SH-SY5Y (cell line): ENCODE measurements around the gene ALB.

Experiments
- GATA2 ChIP-seq: IDR thresholded peaks from 2 replicates; pipeline ENCODE4 v1.6.1; 2011; ENCODE audit warnings: mild to moderate bottlenecking, low read depth, low read length
- GATA3 ChIP-seq: IDR thresholded peaks from 2 replicates; pipeline ENCODE4 v1.6.1; 2011; ENCODE audit warnings: low read depth, mild to moderate bottlenecking, low read length, moderate library complexity

- TF ChIP-seq GATA2 (no peak), GATA3 (no peak)
Observed at GRCh38 chr4:73409978-73410548, 6.0 kb downstream of the ALB start.
